ENCODE measurements around the gene NUP210L. TPM values are rescaled to one million over a fixed set of nuclear protein-coding genes. Genes with fewer than 3 reads are reported as not detected.
A peak's percentile ranks its signal among the peaks of the same experiment; 100 is the strongest.

Gene NUP210L
- total and polyA plus RNA-seq, 2 of the 13 experiments (the other 11 are each of a cell fraction or from before 2014, with no cell fraction given) = not detected

DNA sequence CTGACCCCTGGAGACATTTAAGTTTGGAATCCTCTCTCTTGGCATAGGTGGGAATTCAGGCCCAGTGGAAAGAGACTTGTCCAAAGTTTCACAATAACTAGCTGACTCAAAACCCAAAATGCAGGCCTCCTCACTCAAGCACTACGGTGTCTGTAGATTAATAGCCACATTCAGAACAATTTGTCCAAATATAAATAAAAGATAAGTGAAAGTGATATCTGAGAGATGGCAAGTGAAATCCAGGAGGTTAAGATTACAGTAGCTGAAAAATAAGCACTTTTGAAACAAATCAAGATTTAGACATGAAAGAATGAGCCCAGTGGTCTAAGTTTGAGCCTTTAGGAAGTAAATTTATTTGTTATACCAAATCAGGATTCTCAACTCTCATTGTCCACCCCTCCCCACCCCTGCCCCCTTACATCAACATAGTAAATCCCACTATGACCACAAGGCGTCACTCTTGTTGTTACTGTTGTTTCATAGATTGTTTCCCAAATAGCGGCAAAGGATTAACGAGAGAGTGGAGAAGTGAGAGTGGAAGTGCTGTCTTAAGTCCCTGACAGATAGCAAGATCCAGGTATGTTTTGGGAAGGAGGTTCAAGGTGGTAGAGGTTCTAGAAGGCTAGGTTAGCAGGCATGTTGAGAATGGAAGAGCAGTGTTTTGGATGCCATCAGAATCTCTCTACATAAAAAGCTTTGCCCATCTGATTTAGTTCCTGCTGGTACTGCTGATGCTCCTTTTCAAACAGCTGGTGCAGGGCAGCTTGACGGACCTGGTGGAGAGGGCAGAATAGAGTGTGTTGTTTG is 44.1 kb upstream of the NUP210L start:
- peak; percentile 71 for DNase-seq (ENCODE audit: low spot score)
- POLR2A ChIA-PET = interaction anchor here (1.0 to 2.0 kb wide), 9 partner anchors 10 to 136 kb away, joined by 3 to 9 read pairs (median 5); partner anchors contain the start of genes HAX1 and UBAP2L
- H3K9me3 ChIP-seq (ENCODE audit: low read length) = no peaks in the 10 kb centered on the region
- intact Hi-C loops (cut with micrococcal nuclease; ENCODE audit: unreplicated experiment) = loop anchor here (1.0 to 10.0 kb wide), 2 partner anchors 73 to 136 kb away; partner anchors contain the start of gene HAX1
- no TSS peak for BruUV-seq (replicated peaks)
- 3% methylated on average over 5 of the region's 5 CpGs for WGBS (ENCODE audit: low lambda C conversion rate)
- peak overlapping the region; percentile 38; the same call in 1 of the 2 replicates for H3K9ac ChIP-seq (ENCODE audit: insufficient read depth, low read depth, low read length)
- no peaks in the 10 kb centered on the region for H3K36me3 ChIP-seq (replicated peaks in 1 of 2; ENCODE audit: control insufficient read depth in 1 of 2, insufficient read depth in 2 of 2, low read length in 2 of 2)
- peak overlapping the region in 2 of 3 experiments; percentile 51 to 56; a peak in 3 of 6 replicates for H3K4me3 ChIP-seq (replicated peaks in 1 of 3; ENCODE audit: insufficient read depth in 1 of 3, low read depth in 2 of 3, low read length in 3 of 3)
- peak overlapping the region; percentile 43 for H3K27ac ChIP-seq (ENCODE audit: extremely low read length, insufficient read depth, low read length)
- in situ Hi-C loops (cut with HindIII; ENCODE audit: extremely low pct_ligation_motif_present, low pct_unique_long_range_greater_than_20kb) = no loop called here
- H3K4me1 ChIP-seq (ENCODE audit: insufficient read depth, low read length) = peaks cover 46% of the 10 kb centered on the region
- H3K4me2 ChIP-seq (ENCODE audit: low read depth, low read length) = peak overlapping the region; percentile 85
- CTCF ChIA-PET (ENCODE audit: low intra/inter-chr PET ratio, low total read pairs) = interaction anchor here (1.0 to 3.2 kb wide), 4 partner anchors 13 to 146 kb away, joined by 3 to 43 read pairs (median 4); partner anchors contain the start of gene HAX1
- H3K79me2 ChIP-seq (ENCODE audit: insufficient read depth, low read length) = no peaks in the 10 kb centered on the region
- peak; percentile 39 for FAIRE-seq
- H2AFZ ChIP-seq (ENCODE audit: low read length) = peak overlapping the region; percentile 86
- no peaks in the 10 kb centered on the region for H4K20me1 ChIP-seq (ENCODE audit: insufficient read depth, low read length)
- H3K27me3 ChIP-seq (ENCODE audit: control insufficient read depth in 1 of 2, insufficient read depth in 2 of 2, low read length in 2 of 2) = peaks cover 0 to 8% of the 10 kb centered on the region in 2 experiments; a peak in 3 of 5 replicates
- ATAC-seq = peak; percentile 75
- TF ChIP-seq GPN1 (CRISPR knock-in tag; IDR thresholded peaks at IDR 0.05; ENCODE audit: borderline replicate concordance) (no peak), ZNF20 (CRISPR knock-in tag; IDR thresholded peaks at IDR 0.05) (no peak), SMAD3 (CRISPR knock-in tag; IDR thresholded peaks at IDR 0.05) (no peak), ZNF10 (CRISPR knock-in tag; IDR thresholded peaks at IDR 0.05; ENCODE audit: borderline replicate concordance, low read depth) (no peak), ZNF746 (CRISPR knock-in tag; IDR thresholded peaks at IDR 0.05) (no peak), ZNF790 (CRISPR knock-in tag; IDR thresholded peaks at IDR 0.05; ENCODE audit: borderline replicate concordance) (no peak), MAZ (IDR thresholded peaks at IDR 0.05; ENCODE audit: borderline replicate concordance, low read depth, low read length) (peak; percentile 38; the same call in 1 of the 2 replicates), MAZ (CRISPR knock-in tag; IDR thresholded peaks at IDR 0.05; ENCODE audit: low read depth) (no peak), CHCHD3 (CRISPR knock-in tag; IDR thresholded peaks at IDR 0.05) (no peak)
- TF ChIP-seq, protein P1, sequence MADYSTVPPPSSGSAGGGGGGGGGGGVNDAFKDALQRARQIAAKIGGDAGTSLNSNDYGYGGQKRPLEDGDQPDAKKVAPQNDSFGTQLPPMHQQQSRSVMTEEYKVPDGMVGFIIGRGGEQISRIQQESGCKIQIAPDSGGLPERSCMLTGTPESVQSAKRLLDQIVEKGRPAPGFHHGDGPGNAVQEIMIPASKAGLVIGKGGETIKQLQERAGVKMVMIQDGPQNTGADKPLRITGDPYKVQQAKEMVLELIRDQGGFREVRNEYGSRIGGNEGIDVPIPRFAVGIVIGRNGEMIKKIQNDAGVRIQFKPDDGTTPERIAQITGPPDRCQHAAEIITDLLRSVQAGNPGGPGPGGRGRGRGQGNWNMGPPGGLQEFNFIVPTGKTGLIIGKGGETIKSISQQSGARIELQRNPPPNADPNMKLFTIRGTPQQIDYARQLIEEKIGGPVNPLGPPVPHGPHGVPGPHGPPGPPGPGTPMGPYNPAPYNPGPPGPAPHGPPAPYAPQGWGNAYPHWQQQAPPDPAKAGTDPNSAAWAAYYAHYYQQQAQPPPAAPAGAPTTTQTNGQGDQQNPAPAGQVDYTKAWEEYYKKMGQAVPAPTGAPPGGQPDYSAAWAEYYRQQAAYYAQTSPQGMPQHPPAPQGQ (CRISPR knock-in tag; IDR thresholded peaks at IDR 0.05; ENCODE audit: borderline replicate concordance) = no peak
- TF ChIP-seq, protein P2, sequence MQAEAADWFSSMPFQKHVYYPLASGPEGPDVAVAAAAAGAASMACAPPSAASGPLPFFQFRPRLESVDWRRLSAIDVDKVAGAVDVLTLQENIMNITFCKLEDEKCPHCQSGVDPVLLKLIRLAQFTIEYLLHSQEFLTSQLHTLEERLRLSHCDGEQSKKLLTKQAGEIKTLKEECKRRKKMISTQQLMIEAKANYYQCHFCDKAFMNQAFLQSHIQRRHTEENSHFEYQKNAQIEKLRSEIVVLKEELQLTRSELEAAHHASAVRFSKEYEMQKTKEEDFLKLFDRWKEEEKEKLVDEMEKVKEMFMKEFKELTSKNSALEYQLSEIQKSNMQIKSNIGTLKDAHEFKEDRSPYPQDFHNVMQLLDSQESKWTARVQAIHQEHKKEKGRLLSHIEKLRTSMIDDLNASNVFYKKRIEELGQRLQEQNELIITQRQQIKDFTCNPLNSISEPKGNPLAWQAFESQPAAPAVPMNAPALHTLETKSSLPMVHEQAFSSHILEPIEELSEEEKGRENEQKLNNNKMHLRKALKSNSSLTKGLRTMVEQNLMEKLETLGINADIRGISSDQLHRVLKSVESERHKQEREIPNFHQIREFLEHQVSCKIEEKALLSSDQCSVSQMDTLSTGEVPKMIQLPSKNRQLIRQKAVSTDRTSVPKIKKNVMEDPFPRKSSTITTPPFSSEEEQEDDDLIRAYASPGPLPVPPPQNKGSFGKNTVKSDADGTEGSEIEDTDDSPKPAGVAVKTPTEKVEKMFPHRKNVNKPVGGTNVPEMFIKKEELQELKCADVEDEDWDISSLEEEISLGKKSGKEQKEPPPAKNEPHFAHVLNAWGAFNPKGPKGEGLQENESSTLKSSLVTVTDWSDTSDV (CRISPR knock-in tag; IDR thresholded peaks at IDR 0.05) = no peak
- TF ChIP-seq, protein P3, sequence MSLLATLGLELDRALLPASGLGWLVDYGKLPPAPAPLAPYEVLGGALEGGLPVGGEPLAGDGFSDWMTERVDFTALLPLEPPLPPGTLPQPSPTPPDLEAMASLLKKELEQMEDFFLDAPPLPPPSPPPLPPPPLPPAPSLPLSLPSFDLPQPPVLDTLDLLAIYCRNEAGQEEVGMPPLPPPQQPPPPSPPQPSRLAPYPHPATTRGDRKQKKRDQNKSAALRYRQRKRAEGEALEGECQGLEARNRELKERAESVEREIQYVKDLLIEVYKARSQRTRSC (CRISPR knock-in tag; IDR thresholded peaks at IDR 0.05; ENCODE audit: low read depth) = no peak
- TF ChIP-seq, protein P4, sequence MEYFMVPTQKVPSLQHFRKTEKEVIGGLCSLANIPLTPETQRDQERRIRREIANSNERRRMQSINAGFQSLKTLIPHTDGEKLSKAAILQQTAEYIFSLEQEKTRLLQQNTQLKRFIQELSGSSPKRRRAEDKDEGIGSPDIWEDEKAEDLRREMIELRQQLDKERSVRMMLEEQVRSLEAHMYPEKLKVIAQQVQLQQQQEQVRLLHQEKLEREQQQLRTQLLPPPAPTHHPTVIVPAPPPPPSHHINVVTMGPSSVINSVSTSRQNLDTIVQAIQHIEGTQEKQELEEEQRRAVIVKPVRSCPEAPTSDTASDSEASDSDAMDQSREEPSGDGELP (IDR thresholded peaks at IDR 0.05; ENCODE audit: borderline replicate concordance, low read depth) = peak; percentile 32; the same call in 1 of the 2 replicates

Data from HepG2 (cell line).